Esophagus muscularis mucosa (tissue), 4 donors: ENCODE measurements around the gene MYO15B.

Experiments used
- EP300 ChIP-seq: sonication (generic); formaldehyde crosslinking; IDR thresholded peaks from one replicate; pipeline ENCODE4 v1.6.1; 2017; ENCODE audit warnings: antibody characterized with exemption
- POLR2A ChIP-seq: fragments of 450-650 bp; IDR thresholded peaks from one replicate; pipeline ENCODE4 v1.6.1; 2017; ENCODE audit warnings: antibody characterized with exemption, moderate library complexity, mild to moderate bottlenecking, low read depth
- POLR2AphosphoS5 ChIP-seq, 2 donors: sonication (generic); formaldehyde crosslinking; IDR thresholded peaks; one replicate each; pipeline ENCODE4 v1.6.1; 2017; ENCODE audit warnings: antibody characterized with exemption in 2 of 2
- TF ChIP-seq, protein P1 (sequence below), 3 experiments: fragments of 200-600 bp in 2 of 3; fragments of 450-650 bp in 1 of 3; sonication (generic) in 2 of 3; IDR thresholded peaks; one replicate each; pipeline ENCODE4 v1.5.1; 2017 to 2019; ENCODE audit warnings: antibody characterized with exemption in 3 of 3, mild to moderate bottlenecking in 2 of 3, moderate library complexity in 1 of 3

DNA sequence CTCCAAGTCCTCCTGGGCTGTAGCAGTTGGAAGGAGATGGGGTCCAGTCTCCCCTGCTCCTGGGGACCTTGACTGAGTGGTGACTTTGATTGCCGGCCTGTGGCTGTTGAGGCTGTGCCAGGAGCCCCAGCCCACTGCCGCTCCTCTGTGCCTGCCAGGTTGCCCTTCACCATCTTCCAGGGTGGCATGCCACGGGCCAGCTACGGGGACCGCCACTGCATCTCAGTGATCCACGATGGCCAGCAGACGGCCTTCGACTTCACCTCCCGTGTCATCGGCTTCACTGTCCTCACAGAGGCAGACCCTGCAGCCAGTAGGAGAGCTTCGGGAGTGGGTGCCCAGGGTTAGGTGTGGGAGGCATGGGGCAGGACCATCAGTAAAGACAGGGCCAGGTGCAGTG lies 23.4 kb upstream of the MYO15B start:
- TF ChIP-seq, protein P1, sequence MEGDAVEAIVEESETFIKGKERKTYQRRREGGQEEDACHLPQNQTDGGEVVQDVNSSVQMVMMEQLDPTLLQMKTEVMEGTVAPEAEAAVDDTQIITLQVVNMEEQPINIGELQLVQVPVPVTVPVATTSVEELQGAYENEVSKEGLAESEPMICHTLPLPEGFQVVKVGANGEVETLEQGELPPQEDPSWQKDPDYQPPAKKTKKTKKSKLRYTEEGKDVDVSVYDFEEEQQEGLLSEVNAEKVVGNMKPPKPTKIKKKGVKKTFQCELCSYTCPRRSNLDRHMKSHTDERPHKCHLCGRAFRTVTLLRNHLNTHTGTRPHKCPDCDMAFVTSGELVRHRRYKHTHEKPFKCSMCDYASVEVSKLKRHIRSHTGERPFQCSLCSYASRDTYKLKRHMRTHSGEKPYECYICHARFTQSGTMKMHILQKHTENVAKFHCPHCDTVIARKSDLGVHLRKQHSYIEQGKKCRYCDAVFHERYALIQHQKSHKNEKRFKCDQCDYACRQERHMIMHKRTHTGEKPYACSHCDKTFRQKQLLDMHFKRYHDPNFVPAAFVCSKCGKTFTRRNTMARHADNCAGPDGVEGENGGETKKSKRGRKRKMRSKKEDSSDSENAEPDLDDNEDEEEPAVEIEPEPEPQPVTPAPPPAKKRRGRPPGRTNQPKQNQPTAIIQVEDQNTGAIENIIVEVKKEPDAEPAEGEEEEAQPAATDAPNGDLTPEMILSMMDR (IDR thresholded peaks at IDR 0.05) = no peak
- TF ChIP-seq POLR2AphosphoS5 (IDR thresholded peaks at IDR 0.05) (no peak), EP300 (no peak), POLR2A (no peak)
